HG02852 (cell line): Measurements from ENCODE around the gene KIAA1191.
A peak's percentile ranks its signal among the peaks of the same experiment; 100 is the strongest.

Source experiments
- ATAC-seq: cut with Tn5 transposase; IDR thresholded peaks from one replicate; pipeline ENCODE4 v1.9.1; 2021; ENCODE audit warnings: mild to moderate bottlenecking, moderate library complexity; ENCODE audit not compliant: unreplicated experiment

KIAA1191 gene

DNA sequence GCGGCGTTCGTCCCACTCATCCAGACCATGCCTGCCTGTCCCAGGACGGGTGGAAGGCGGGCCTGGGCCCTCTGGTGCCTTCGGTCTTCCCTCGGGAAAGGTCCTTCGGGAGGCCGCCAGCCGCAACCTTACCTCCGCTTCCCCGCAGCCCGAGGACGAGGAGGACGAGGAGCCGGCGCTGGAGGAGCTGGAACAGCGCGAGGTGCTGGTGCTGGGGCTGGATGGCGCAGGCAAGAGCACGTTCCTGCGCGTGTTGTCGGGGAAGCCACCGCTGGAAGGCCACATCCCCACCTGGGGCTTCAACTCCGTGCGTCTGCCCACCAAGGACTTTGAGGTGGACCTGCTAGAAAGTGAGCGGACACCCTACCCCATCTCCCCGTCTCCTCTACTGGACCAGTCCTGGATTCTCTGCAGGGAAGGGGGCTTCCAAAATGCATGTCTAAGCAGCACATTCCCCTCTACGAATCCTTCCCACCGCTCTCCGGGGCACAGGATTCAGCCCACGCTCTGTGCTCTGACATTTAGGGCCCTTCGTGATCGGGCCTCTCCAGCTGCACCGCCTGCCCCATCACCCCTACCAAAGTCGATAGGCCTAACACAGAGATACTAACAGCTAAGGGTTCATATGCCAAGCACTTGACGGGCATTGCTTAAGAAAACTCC is 4.8 kb upstream of the KIAA1191 start:
- ATAC-seq = no peak

DNA sequence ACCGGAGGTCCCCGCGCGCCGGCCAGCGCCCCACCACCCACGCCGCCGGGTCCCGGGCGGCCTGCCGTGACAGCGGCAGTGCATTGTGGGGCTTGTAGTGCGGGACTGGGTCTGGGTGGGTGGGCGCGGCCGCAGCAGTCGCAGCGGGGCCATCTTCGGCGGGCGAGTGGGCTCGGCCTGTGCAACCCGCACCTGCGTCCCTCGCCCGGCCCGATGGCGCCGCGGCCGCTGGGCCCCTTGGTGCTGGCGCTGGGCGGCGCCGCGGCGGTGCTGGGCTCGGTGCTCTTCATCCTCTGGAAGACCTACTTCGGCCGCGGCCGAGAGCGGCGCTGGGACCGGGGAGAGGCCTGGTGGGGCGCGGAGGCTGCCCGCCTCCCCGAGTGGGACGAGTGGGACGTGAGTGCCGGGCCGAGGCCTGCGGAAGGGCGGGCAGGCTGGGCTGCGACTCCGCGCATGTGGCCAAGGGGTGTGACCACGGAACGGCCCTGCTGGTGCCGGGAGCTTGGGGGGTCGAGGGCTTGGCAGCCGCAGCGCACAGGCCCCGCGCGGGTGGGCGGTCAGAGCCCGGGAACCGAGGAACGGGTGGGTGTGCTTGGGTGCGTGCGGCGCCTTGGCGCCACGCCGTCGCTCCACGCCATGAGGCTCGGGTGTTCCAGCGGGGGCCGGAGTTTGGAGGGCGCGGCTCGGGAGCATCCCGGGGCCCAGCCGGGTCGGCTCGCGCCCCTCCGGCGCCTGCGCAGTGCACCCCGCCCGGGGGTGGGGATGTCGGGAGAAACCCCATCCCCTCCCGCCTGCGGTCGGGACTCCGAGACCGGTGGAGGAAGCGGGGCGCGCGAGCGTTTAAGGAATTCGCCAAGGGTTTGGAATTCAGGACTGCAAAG is 4.0 kb upstream of the KIAA1191 start, which contains the start of gene ARL10:
ARL10 (plus strand) TSS at position 137 of the 881 bp plus-strand sequence; CDS start at position 214, 77 bp downstream.
- peak; percentile 40 for ATAC-seq

DNA sequence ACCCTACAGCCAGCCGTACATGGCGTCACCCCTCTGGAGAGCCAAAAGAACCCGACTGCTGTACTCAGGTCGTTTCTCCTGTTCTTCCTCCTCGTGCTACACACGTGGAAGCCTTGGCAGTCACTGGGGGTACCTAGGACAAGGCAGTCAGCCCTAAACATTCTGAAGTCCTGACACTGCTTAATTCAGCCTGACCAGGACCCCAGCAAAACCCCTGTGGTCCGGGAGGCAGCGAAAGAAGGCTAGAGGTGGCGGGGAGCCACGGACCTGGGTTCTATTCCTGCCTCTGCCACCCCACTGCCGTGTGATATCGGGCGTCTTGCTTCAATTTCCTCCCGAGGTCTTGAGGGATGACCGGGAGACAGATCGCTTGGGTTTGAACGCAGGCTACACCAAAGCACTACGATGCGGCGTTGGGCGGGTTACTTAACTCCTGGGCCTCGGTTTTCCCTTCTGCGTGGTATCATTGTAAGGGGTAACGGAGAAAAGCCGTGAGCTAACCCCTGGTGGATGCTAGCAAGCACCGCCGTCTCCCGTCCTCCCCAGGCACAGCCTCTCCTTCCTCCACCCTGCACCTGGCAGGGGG is 3.3 kb upstream of the KIAA1191 start:
- no peak for ATAC-seq

DNA sequence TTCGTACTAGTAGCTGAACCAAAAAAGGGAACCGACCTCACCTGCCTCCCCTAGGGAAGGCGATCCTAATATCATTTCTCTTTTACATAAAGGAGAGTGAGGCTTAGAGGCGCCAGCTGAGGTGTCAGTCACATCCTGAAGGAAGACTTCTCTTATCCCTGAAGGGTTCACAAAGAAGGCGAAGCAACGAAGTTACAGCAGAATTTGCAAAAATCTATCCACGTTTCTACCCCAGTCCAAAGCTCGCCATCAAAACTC is 598 bp upstream of the KIAA1191 start:
- ATAC-seq = peak; percentile 5

GRCh38 chr5:176360894-176361436 is 599 bp downstream of the KIAA1191 start:
- no peak for ATAC-seq

GRCh38 chr5:176359658-176360057 is 1.9 kb downstream of the KIAA1191 start:
- ATAC-seq = no peak

GRCh38 chr5:176356179-176356566 is 5.4 kb downstream of the KIAA1191 start:
- ATAC-seq = no peak

DNA sequence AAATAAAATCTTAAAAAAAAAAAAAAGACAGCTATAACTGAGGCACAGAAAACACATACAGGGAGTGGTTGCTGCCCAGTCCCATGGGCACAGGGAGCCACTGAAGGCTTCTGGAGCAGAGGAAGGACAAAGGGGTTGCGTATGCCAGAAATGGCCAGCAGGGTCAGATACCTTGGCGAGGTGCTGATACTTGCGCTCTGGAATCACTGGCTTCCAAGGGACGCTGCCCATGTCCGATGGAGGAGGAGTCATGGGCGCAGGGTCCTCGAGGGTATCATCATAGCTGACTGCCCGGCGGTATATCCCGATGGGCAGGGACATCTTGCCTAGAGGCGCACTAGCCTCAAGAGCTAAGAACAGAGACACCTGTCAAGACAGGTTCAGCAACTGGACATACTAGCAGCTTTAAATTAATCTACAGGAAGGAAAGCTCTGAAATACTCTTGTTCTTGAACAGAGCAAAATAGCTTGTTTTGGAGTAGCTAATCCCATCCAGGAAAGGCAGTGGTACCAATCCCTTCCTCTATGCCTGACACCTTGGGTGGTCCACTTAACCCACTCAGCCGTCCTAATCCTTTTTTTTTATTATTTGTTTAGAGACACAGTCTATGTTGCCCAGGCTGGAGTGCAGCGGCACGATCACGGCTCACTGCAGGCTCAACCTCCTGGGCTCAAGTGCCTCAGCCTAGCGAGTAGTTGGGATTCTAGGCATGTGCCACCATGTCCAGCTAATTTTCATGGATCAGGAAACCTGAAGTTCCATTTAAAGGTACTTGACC is 6.0 kb downstream of the KIAA1191 start:
- ATAC-seq = no peak

DNA sequence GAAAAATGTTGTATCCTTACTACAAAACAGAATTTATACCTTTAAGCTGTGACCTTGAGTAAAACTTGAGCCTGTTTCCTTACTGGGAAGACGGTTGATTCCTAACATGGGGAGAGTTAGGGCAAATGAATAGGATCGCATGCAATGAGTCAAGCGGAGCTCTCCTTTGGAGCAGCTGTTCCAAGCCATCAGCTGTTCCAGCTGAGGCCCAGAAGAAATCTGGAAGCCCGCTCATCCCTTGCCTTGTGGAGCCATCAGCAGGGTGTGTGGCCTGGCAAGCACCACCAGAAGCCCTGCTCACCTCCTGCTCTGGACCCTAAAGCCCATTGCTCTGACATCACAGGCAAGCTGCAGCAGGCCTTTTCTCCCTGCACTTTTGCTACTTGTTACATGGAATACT is 8.0 kb downstream of the KIAA1191 start:
- ATAC-seq = no peak

- peak; percentile 59 for ATAC-seq
Measured at GRCh38 chr5:176352116-176352878, 9.3 kb downstream of the KIAA1191 start.

DNA sequence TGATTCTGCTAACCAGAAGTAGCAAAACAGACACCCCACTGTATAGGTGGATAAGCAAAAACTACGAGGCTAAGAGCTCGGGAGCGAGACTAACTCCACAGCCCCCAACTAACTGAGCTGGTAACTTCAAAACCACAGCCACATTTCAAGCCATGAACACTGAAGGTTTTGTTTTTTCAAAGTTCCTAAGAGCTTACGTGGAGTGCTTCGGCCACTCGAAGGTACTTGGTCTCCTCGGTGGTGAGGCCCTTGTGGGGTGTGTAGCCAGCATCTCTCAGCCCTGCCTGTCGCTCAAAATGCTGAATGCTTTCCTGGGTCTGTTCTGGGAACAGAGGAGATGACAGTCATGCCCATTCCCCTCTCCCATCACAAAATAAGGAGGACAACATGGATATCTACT is 11.1 kb downstream of the KIAA1191 start:
- ATAC-seq = no peak

DNA sequence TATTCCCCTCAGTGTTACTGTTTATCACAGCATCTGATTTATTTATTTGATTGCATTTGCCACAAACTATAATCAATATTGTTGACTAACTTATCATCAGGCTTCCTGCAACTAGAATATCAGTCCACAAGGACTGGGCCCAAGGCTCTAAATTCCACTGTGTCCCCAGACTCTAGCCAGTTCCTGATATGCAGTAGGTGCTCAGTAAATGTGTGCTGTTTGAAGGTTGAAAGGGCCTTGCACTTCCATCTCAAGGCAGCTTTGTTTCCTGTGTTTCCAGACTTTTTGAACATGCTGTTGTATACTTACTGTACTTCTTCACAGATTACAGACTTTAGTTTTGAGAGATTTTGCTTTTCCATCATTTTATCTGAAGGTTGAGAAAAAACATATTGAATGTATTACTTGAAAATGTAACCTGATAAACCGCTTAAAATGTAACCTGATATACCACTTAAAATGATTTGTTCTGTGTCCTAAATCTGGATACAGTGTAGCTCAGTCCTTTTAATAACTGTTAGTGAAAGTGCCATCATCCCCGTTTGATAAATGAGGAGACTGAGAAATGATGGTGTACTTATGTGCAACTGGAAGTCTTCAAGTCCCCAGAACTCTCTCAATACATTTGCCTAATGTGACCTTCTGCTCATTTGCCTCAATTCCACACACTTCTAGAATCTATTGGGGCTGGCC is 18.7 kb downstream of the KIAA1191 start:
- no peak for ATAC-seq

GRCh38 chr5:176342158-176342483 is 19.4 kb downstream of the KIAA1191 start:
- ATAC-seq = no peak

- no peak for ATAC-seq
Measured at GRCh38 chr5:176341325-176342157, 20.0 kb downstream of the KIAA1191 start.

DNA sequence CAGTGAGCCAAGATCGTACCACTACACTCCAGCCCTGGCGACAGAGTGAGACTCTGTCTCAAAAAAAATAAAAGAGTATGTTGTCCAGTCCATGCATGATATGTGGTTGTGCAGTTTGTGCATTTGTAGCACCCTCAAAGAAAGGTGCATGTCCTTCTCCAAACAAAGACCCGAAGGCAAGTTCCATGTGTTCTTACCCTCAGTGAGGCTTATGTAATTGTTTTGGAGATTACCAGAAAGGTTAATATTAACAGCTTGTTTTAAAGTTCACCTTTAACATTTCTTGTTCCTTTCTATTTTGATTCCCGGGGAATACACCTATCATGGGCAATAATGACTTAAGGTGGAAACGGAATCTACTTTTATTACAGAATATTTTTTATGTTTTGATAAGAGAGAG is 22.3 kb downstream of the KIAA1191 start:
- no peak for ATAC-seq

GRCh38 chr5:176337913-176338312 is 23.7 kb downstream of the KIAA1191 start:
- no peak for ATAC-seq

DNA sequence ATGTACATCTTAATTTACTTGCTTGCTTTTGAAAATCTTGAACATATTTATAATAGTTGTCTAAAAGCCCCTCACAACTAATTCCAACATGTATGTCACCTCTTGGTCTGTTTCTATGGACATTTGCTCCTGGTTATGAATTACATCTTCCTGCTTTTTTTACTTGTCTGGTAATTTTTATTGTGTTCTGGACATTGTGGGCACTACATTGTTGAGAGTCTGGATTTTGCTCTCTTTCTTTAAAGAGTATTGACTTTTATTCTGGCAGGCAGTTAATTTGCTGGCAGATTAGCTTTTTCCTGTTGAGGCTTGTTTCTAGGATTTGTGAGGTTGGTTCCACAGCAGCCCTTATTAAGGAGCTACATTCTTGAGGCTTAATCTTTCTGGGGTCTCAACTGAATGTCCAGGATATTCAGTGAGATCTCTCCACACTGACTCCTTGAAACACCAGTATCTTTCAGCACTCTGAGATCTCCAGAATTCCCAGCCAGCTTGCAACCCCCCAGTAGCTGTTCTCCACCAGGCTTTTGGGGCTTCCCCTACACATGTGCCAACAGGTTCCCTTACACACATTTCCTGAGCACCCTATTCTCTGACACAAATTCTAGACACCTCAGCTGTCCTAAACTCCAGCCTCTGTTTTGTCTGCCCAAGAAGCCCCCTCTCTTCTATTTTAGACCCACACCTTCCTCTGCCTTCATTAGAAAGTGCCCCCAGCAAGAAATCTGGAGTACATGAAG is 27.4 kb downstream of the KIAA1191 start:
- ATAC-seq = no peak

DNA sequence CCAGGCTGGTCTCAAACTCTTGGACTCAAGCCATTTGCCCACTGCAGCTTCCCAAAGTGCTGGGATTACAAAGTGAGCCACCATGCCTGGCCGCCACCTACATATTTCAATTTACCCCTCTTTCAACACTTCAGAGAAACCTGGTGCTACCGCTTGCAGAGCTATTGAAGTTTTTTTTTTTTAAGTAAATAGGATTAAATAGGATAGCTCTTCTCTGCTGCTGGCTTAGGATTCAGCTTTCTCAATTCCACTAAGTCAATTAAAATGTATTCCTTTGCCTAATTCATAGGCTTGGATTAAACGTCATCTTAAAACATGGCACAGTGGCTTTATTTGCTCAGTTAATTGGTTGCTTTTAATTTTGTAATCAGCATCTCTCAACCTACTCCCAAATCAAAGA is 41.0 kb downstream of the KIAA1191 start:
- no peak for ATAC-seq
